Testis (tissue), 3 donors: ENCODE data around the gene LRRK1. TPM values are rescaled to one million over a fixed set of nuclear protein-coding genes. Genes with fewer than 3 reads are reported as not detected.

ENCODE experiments used
- DNase-seq: peaks from one replicate; pipeline ENCODE4 v3.0.0-alpha.2; 2019
- H3K27ac ChIP-seq, 2 donors: fragments of 200-600 bp; sonication (generic); one replicate each; pipeline ENCODE4 v1.5.1; 2019
- H3K27me3 ChIP-seq: fragments of 200-600 bp; sonication (generic); one replicate; pipeline ENCODE4 v1.5.1; 2019
- H3K36me3 ChIP-seq: fragments of 200-600 bp; sonication (generic); one replicate; pipeline ENCODE4 v1.5.1; 2017; ENCODE audit warnings: low read depth; ENCODE audit errors: missing control alignments
- H3K4me1 ChIP-seq: fragments of 200-600 bp; sonication (generic); one replicate; pipeline ENCODE4 v1.5.1; 2019
- H3K4me3 ChIP-seq, 2 donors: fragments of 200-600 bp; sonication (generic); one replicate each; pipeline ENCODE4 v1.5.1; 2017 to 2019
- H3K9me3 ChIP-seq: fragments of 200-600 bp; sonication (generic); one replicate; pipeline ENCODE4 v1.5.1; 2017
- CTCF ChIP-seq, 3 experiments: fragments of 450-650 bp in 2 of 3; fragments of 200-600 bp in 1 of 3; sonication (generic) in 1 of 3; IDR thresholded peaks; one replicate each; pipeline ENCODE4 v1.5.1; 2016 to 2019; ENCODE audit warnings: antibody characterized with exemption in 3 of 3, mild to moderate bottlenecking in 2 of 3, moderate library complexity in 1 of 3
- POLR2A ChIP-seq: fragments of 450-650 bp; IDR thresholded peaks from one replicate; pipeline ENCODE4 v1.6.1; 2017; ENCODE audit warnings: antibody characterized with exemption, mild to moderate bottlenecking, moderate library complexity
- WGBS, 2 donors: methylation state at CpG; one replicate each; pipeline ENCODE4 v1.1.5; 2018; 5-methylcytosine and 5-hydroxymethylcytosine counted together
- intact Hi-C: fragments of 100-400 bp; cut with DNase I; formaldehyde crosslinking; loops from one replicate; pipeline ENCODE4 v1.15.1; 2023; ENCODE audit warnings: low total_unique reads
- polyA plus RNA-seq: library from polyadenylated mRNA; stranded (reverse); fragments of 350-450 nt; fragmentation: Illumina TruSeq; extraction: RNeasy Lipid Tissue Mini Kit (QIAGEN cat#74804); gene quantifications from one replicate; pipeline ENCODE4 v1.2.3, GENCODE V29; 2014; ENCODE audit warnings: low read depth, low replicate concordance; ENCODE audit not compliant: insufficient read depth
- total RNA-seq, 2 donors: library from RNA; depleted of rRNA; stranded (reverse); fragments of >200 nt; gene quantifications; one replicate each; pipeline ENCODE4 v1.2.3, GENCODE V29; 2016

LRRK1 gene
- total and polyA plus RNA-seq, 3 donors from 2014 or later, result 18.8 to 24.6 (median 23.0) TPM

- intact Hi-C loops, result no loop called here
- Histone ChIP-seq H3K27ac (no peak overlapping the region), H3K4me3 (no peak overlapping the region), H3K27me3 (no peaks in the 10 kb centered on the region), H3K9me3 (no peaks in the 10 kb centered on the region), H3K36me3 (no peaks in the 10 kb centered on the region), H3K4me1 (no peaks in the 10 kb centered on the region)
- no peak for DNase-seq
- WGBS, 2 donors, result 87 to 93% methylated on average over 3 of the region's 3 CpGs
- TF ChIP-seq POLR2A, result no peak
- TF ChIP-seq CTCF (IDR thresholded peaks at IDR 0.05), result no peak
These were observed 69.7 kb downstream of the LRRK1 start for GRCh38 chr15:100988857-100989256.

- Histone ChIP-seq H3K27ac (no peak overlapping the region), H3K27me3 (no peaks in the 10 kb centered on the region), H3K4me3 (no peak overlapping the region), H3K36me3 (no peaks in the 10 kb centered on the region), H3K4me1 (peaks cover 3% of the 10 kb centered on the region), H3K9me3 (no peaks in the 10 kb centered on the region)
- intact Hi-C loops, result no loop called here
- no peak for TF ChIP-seq POLR2A
- no peak for TF ChIP-seq CTCF (IDR thresholded peaks at IDR 0.05)
- 87 to 92% methylated on average over 16 to 17 of the region's 17 CpGs for WGBS, 2 donors
- no peak for DNase-seq
These were observed 75.7 kb downstream of the LRRK1 start for GRCh38 chr15:100994597-100995446.

- TF ChIP-seq POLR2A (no peak), CTCF (IDR thresholded peaks at IDR 0.05) (no peak)
- Histone ChIP-seq H3K4me1 (peaks cover 3% of the 10 kb centered on the region), H3K27me3 (no peaks in the 10 kb centered on the region), H3K9me3 (no peaks in the 10 kb centered on the region), H3K27ac (no peak overlapping the region), H3K4me3 (no peak overlapping the region), H3K36me3 (no peaks in the 10 kb centered on the region)
- DNase-seq, result no peak
- WGBS, 2 donors, result 86% methylated on average over 20 of the region's 20 CpGs
- intact Hi-C loops, result no loop called here
These were observed 76.6 kb downstream of the LRRK1 start for GRCh38 chr15:100995471-100996430.

- intact Hi-C loops, result no loop called here
- Histone ChIP-seq H3K27ac (no peak overlapping the region), H3K4me3 (no peak overlapping the region), H3K27me3 (no peaks in the 10 kb centered on the region), H3K36me3 (no peaks in the 10 kb centered on the region), H3K9me3 (no peaks in the 10 kb centered on the region), H3K4me1 (peaks cover 6% of the 10 kb centered on the region)
- 83 to 94% methylated on average over 1 of the region's 1 CpG for WGBS, 2 donors
- DNase-seq, result no peak
- TF ChIP-seq CTCF (IDR thresholded peaks at IDR 0.05) (no peak), POLR2A (no peak)
These were observed 78.3 kb downstream of the LRRK1 start for GRCh38 chr15:100997442-100997841.
